NB4 (cell line): ENCODE measurements around the gene DNAH14.

Source experiments
- CTCF ChIP-seq: IDR thresholded peaks from one replicate; pipeline ENCODE4 v1.5.1; 2012; ENCODE audit warnings: low read depth, low read length
- MAX ChIP-seq: IDR thresholded peaks from 2 replicates; pipeline ENCODE4 v1.6.1; 2011; ENCODE audit warnings: low read depth, low read length
- POLR2A ChIP-seq: IDR thresholded peaks from 2 replicates; pipeline ENCODE4 v1.6.1; 2011; ENCODE audit warnings: mild to moderate bottlenecking; ENCODE audit not compliant: insufficient read length; ENCODE audit errors: extremely low read depth

GRCh38 chr1:224884361-224884801, 45.1 kb upstream of the DNAH14 start:
- TF ChIP-seq POLR2A: no peak
- no peak for TF ChIP-seq CTCF
- TF ChIP-seq MAX: no peak
